Naive thymus-derived CD8-positive, alpha-beta T cell (primary cell): Measurements from ENCODE around the gene PLEKHG3. TPM values are rescaled to one million over a fixed set of nuclear protein-coding genes. Genes with fewer than 3 reads are reported as not detected.

Source experiments
- ATAC-seq, 2 donors: fragments of 150-1000 bp; cut with Tn5 transposase in 1 of 2; sonication (Bioruptor Pico), chemical (Tn5 transposase) in 1 of 2; 1 replicate in 1 of 2; 2 replicates in 1 of 2; pipeline ENCODE4 v1.10.0; 2021; ENCODE audit warnings: mild to moderate bottlenecking in 2 of 2, moderate library complexity in 2 of 2
- POLR2A ChIA-PET: fragments of 350-600 bp; sonication (Branson Sonifier 250); formaldehyde crosslinking; loops from one replicate; lab custom pipeline; 2021; ENCODE audit warnings: antibody characterized with exemption; lab: Charles Lee
- DNase-seq, 10 donors: peaks; one replicate each; pipeline versions ENCODE4 v3.0.0 to v3.0.0-alpha.2; 2020 to 2022
- H3K27ac Mint-ChIP-seq, 10 donors: one replicate each; pipeline ENCODE4 v1.8.0; 2020 to 2022; ENCODE audit warnings: mild to moderate bottlenecking in 10 of 10, mixed read lengths in 10 of 10, moderate library complexity in 4 of 10, inconsistent platforms in 1 of 10
- H3K27me3 Mint-ChIP-seq, 5 donors: one replicate each; pipeline ENCODE4 v1.8.0; 2021 to 2022; ENCODE audit warnings: mixed read lengths in 5 of 5
- H3K36me3 Mint-ChIP-seq, 3 donors: one replicate each; pipeline ENCODE4 v1.8.0; 2020 to 2022; ENCODE audit warnings: mixed read lengths in 3 of 3, mild to moderate bottlenecking in 2 of 3, inconsistent platforms in 1 of 3
- H3K4me1 Mint-ChIP-seq, 4 donors: one replicate each; pipeline ENCODE4 v1.8.0; 2021 to 2022; ENCODE audit warnings: mixed read lengths in 4 of 4
- H3K4me3 Mint-ChIP-seq, 10 donors: one replicate each; pipeline ENCODE4 v1.8.0; 2020 to 2022; ENCODE audit warnings: mild to moderate bottlenecking in 10 of 10, mixed read lengths in 10 of 10, moderate library complexity in 6 of 10, inconsistent platforms in 1 of 10
- H3K9me3 Mint-ChIP-seq, 9 donors: one replicate each; pipeline ENCODE4 v1.8.0; 2020 to 2022; ENCODE audit warnings: mixed read lengths in 9 of 9, mild to moderate bottlenecking in 3 of 9, inconsistent platforms in 1 of 9, moderate library complexity in 1 of 9
- polyA plus RNA-seq, 3 donors: library from polyadenylated mRNA; unstranded; fragments of 300-500 nt; fragmentation: Illumina TruSeq; gene quantifications; one replicate each; pipeline ENCODE4 v1.2.3, GENCODE V29; 2021
- total RNA-seq, 8 experiments: library from RNA in 2 of 8; stranded (reverse) in 2 of 8; gene quantifications; one replicate each; pipeline ENCODE4 v1.2.3 and lab custom pipeline; 2021 to 2026

Gene PLEKHG3
- total and polyA plus RNA-seq, 5 experiments from 2014 or later, result 0.55 to 12.2 (median 1.4) TPM

DNA sequence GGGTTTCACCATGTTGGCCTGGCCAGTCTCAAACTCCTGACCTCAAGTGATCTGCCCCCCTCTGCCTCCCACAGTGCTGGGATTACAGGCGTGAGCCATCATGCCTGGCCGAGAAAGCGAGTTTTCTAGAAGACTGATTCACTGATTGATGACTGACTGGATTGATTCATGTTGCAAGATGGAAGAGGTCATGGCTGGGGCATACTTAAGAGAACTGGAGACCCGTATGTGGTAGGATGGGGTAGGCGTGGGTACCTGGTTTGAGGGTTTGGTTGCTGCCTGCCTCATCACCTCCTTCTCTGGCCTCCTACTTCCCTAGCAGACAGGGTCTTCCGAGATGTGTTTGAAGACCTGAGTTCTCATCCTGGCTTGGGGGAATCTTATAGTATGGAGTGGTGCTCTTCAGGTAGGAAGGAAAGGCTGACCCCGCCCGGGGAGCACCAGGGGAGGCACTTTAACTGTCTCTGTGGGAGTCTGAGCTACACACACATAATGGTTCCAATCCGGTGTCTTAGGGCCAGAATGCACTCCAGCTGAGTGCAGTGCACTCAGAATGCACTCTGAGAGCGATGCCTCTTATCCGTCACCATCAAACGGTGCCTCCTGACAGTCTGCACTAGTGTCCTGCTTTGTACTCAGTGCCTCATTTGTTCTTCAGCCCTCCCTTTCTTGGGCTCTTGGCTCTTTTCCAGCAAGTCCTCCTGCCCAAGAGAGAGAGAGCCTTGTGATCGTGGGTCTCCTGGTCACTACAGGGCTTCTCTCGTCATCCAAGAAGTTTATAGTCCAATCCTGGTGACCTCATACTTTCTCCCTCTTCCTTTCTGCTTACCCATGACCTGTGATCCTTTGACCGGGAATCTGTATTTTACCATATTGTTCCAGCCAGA lies 19.7 kb downstream of the PLEKHG3 start:
- H3K9me3 Mint-ChIP-seq, result peaks cover 0 to 2% (median 0%) of the 10 kb centered on the region in 9 donors
- peak overlapping the region in 8 of 10 donors; percentile 19 to 91 (median 68) for H3K27ac Mint-ChIP-seq
- DNase-seq (peak in 1 of 10 donors; percentile 19), ATAC-seq (no peak)
- no peaks in the 10 kb centered on the region for H3K27me3 Mint-ChIP-seq
- H3K4me1 Mint-ChIP-seq, result peaks cover 5 to 76% (median 38%) of the 10 kb centered on the region in 4 donors
- H3K4me3 Mint-ChIP-seq, result peak overlapping the region in 5 of 10 donors; percentile 15 to 73 (median 48)
- H3K36me3 Mint-ChIP-seq, result no peaks in the 10 kb centered on the region
- POLR2A ChIA-PET, result interaction anchor here (0.7 kb wide), 1 partner anchor 41 kb away, joined by 3 read pairs; no protein-coding TSS in a partner anchor

DNA sequence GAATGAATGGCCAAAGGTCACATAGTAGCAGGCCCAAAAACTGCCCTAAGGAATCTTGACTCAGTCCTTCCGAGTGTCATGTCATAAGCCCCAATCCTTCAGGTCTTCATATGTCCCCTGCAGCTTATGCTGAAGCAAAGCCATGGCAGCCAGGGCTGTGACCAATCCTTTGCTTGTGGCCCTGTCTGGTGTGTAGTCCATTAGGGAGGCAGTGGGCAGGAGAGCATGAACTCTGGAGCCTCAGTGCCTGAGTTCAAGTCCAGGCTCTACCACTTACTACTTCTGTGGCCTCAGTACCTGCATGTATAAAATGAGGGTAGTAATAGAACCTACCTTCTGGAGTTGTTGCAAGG lies 20.3 kb downstream of the PLEKHG3 start:
- POLR2A ChIA-PET, result interaction anchor here (0.7 kb wide), 1 partner anchor 41 kb away, joined by 3 read pairs; no protein-coding TSS in a partner anchor
- Mint-ChIP-seq H3K4me1 (peaks cover 5 to 75% (median 38%) of the 10 kb centered on the region in 4 donors), H3K27ac (peak overlapping the region in 6 of 10 donors; percentile 18 to 91 (median 56)), H3K4me3 (peak overlapping the region in 2 of 10 donors; percentile 66 to 73), H3K36me3 (no peaks in the 10 kb centered on the region), H3K27me3 (no peaks in the 10 kb centered on the region), H3K9me3 (peaks cover 0 to 2% (median 0%) of the 10 kb centered on the region in 9 donors)
- DNase-seq (peak in 1 of 10 donors; percentile 22), ATAC-seq (no peak)

DNA sequence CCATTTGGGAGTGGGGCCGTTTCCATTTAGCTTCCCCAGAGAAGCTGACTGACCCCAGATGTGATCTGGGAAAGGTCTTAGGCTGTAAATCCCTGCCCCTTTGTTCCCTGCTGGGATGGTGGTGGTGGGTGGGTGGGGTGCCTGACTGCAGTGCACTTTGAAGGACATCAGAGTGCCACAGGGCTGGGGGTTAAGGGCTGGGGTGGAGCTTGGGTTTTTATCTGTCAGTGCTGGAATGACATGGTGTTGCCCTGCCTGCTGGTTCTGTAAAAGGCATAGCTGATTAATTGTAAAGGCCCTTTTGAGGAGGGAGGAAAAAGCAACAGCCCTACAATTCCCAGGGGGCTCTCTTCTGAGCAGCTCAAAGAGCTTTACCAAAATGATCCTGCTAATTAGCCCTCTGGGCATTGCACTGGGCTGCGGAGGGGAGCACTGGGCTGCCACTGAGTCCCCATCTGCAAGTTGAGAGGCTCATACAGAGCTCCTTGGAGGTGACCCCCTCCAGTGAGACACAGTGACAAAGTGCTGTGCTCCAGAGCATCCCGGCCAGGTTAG lies 21.1 kb downstream of the PLEKHG3 start:
- peaks cover 0 to 2% (median 0%) of the 10 kb centered on the region in 9 donors for H3K9me3 Mint-ChIP-seq
- H3K36me3 Mint-ChIP-seq, result no peaks in the 10 kb centered on the region
- ATAC-seq, result no peak
- no peaks in the 10 kb centered on the region for H3K27me3 Mint-ChIP-seq
- POLR2A ChIA-PET, result no interaction called here
- peaks cover 9 to 73% (median 41%) of the 10 kb centered on the region in 4 donors for H3K4me1 Mint-ChIP-seq
- peak overlapping the region in 1 of 10 donors; percentile 40 for H3K4me3 Mint-ChIP-seq
- H3K27ac Mint-ChIP-seq, result peak overlapping the region in 3 of 10 donors; percentile 76 to 91 (median 77)
- DNase-seq, result peak in 1 of 10 donors; percentile 3

DNA sequence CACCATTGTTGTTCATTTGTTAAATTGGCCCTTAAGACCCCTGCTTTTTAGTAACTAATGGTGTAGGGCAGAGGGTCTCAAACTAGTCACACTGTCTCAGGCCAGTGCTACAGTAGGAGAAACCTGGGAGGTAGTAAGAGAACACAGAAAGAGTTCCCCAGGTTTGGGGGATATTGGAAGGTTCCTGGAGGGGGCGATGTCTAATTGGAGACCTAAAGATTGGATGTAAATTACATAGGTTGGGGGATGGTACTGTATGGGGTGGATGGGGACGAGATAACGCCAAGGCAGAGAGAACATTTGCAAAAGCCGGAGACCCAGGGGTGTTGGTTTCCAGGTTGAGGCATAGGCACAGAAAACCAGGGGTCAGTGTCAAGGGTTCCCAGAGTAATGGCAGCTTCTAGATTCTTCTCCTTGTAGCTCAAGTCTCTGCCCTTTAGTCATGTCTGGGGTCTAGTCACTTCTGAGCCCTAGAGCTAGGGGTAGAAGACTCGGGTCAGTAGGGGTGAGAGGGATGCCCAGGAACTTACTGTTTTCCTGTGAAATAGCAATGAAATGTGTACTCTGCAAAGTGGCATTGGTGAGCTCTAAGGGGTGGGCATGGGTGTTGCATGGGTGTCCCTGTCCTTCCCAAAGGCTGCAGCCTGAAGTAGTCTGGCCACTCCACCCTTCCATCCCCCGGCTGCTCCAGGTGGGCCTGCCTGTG lies 21.8 kb downstream of the PLEKHG3 start:
- Mint-ChIP-seq H3K9me3 (no peaks in the 10 kb centered on the region), H3K4me3 (peak overlapping the region in 2 of 10 donors; percentile 14 to 39), H3K27ac (peak overlapping the region in 3 of 10 donors; percentile 14 to 91 (median 75)), H3K36me3 (no peaks in the 10 kb centered on the region), H3K27me3 (no peaks in the 10 kb centered on the region), H3K4me1 (peaks cover 9 to 69% (median 41%) of the 10 kb centered on the region in 4 donors)
- DNase-seq, result peak in 1 of 10 donors; percentile 11
- no peak for ATAC-seq
- POLR2A ChIA-PET, result no interaction called here

DNA sequence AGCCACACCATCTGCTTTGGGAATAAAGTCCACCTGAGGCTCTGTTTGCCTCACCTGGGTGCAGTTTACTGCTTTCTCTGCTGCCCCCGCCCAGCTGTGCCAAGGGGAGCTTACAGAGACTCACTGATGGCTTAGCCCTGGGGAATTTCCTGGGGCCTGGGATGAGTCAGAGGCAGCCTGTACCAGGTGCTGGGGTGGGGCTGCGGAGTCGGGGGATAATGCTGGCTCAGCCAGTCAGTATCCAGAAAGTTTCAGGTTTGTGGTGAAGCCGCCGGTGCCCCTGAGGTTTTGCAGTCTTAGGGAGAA lies 22.3 kb downstream of the PLEKHG3 start:
- DNase-seq (peak in 1 of 10 donors; percentile 4), ATAC-seq (no peak)
- H3K36me3 Mint-ChIP-seq, result no peaks in the 10 kb centered on the region
- no peak overlapping the region for H3K4me3 Mint-ChIP-seq
- H3K9me3 Mint-ChIP-seq, result no peaks in the 10 kb centered on the region
- H3K4me1 Mint-ChIP-seq, result peaks cover 9 to 65% (median 38%) of the 10 kb centered on the region in 4 donors
- no peaks in the 10 kb centered on the region for H3K27me3 Mint-ChIP-seq
- POLR2A ChIA-PET, result no interaction called here
- peak overlapping the region in 1 of 10 donors; percentile 55 for H3K27ac Mint-ChIP-seq

DNA sequence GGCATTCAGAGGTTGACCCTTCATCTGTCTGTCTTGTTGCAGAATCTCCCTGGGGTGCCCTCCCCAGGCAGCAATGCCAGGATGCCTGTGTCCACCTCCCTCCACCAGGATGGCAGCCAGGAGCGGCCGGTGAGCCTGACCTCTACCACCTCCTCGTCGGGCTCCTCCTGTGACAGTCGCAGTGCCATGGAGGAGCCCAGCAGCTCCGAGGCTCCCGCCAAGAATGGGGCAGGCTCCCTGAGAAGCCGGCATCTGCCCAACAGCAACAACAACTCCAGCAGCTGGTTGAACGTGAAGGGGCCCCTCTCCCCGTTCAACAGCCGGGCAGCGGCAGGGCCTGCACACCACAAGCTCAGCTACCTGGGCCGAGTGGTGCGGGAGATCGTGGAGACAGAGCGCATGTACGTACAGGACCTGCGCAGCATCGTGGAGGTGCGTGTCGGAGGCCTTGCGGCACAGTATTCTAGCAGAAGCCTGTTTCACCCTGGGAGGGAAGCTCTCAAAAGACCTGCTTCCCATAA lies 23.4 kb downstream of the PLEKHG3 start:
- Mint-ChIP-seq H3K27ac (peak overlapping the region in 1 of 10 donors; percentile 10), H3K36me3 (no peaks in the 10 kb centered on the region), H3K9me3 (no peaks in the 10 kb centered on the region), H3K27me3 (no peaks in the 10 kb centered on the region), H3K4me3 (no peak overlapping the region), H3K4me1 (peaks cover 9 to 55% (median 29%) of the 10 kb centered on the region in 4 donors)
- ATAC-seq (no peak), DNase-seq (peak in 1 of 10 donors; percentile 51)
- POLR2A ChIA-PET, result no interaction called here

DNA sequence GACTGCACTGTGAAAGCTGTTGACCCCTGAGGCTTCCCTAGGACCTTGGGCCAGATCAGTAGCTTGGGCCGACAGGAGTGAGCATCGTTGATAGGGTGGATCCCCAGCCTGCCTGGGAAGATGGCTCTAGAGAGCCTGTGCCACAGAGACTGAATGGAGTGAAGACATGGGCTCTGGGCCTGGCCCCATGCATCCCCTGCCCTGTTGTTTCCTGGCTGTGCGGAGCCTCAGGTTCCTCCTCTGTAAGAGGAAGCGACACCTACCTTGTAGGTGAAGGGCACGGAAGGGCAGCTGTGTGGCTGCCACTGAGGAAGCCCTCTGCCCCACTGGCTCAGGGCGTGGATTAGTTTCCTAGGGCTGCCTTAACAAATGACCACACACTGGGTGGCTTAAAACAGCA lies 23.9 kb downstream of the PLEKHG3 start:
- POLR2A ChIA-PET, result no interaction called here
- H3K27me3 Mint-ChIP-seq, result no peaks in the 10 kb centered on the region
- H3K36me3 Mint-ChIP-seq, result no peaks in the 10 kb centered on the region
- peak in 1 of 10 donors; percentile 45 for DNase-seq
- H3K4me3 Mint-ChIP-seq, result no peak overlapping the region
- H3K27ac Mint-ChIP-seq, result peak overlapping the region in 2 of 10 donors; percentile 10 to 79
- no peak for ATAC-seq
- H3K4me1 Mint-ChIP-seq, result peaks cover 9 to 50% (median 24%) of the 10 kb centered on the region in 4 donors
- H3K9me3 Mint-ChIP-seq, result no peaks in the 10 kb centered on the region

DNA sequence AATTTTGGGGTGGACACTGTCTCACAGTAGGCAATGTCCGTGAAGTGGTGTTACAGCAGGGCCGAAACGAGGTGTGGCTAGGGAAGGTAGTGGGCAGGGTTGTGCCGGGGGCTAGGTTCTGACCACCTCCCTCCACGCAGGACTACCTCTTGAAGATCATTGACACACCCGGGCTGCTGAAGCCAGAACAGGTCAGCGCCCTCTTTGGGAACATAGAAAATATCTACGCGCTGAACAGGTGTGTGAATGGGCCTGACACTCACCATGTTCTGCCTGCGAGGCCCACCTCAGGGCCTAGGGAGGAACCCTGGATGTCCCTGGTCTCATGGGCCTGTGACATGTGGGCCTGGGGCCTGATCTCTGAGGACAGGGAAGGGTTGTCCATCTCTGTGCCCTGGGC lies 24.6 kb downstream of the PLEKHG3 start:
- peak in 1 of 10 donors; percentile 45 for DNase-seq
- no peaks in the 10 kb centered on the region for H3K9me3 Mint-ChIP-seq
- H3K27ac Mint-ChIP-seq, result peak overlapping the region in 1 of 10 donors; percentile 43
- H3K4me1 Mint-ChIP-seq, result peaks cover 9 to 47% (median 18%) of the 10 kb centered on the region in 4 donors
- no peaks in the 10 kb centered on the region for H3K27me3 Mint-ChIP-seq
- no peak for ATAC-seq
- POLR2A ChIA-PET, result no interaction called here
- H3K36me3 Mint-ChIP-seq, result no peaks in the 10 kb centered on the region
- no peak overlapping the region for H3K4me3 Mint-ChIP-seq

DNA sequence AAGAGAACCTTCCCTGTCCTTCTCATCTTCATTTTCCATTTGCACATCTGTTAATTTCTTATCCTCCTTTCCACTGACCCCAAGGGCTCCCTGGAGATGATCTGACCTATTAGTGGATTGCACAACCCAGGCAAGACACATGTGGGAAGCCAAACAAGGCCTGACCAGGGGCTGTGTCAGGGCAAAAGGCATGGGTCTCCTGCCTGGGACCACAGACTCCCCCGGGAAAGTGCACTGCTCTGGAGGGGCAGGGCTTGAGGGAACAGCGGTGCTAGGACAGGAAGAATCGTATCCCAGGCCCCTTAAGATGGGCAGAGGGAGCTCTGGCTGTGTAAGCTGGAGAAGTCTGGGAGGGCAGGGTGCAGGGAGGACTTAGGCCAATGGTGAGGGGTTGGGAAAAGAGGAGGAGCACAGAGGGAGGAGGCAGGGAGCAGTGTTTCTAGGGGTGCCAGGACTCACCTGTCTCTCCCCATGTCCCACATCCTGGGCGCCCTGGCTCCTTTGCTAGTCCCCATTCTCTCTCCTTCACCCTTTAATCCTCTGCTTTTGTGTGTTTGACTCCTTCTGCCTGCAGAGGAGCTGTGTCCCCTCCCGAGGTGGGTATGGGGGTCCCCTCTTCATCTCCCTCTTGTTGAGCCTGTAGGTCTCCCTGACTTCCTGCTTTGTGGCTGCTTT lies 25.3 kb downstream of the PLEKHG3 start:
- Mint-ChIP-seq H3K27ac (peak overlapping the region in 5 of 10 donors; percentile 25 to 82 (median 65)), H3K36me3 (no peaks in the 10 kb centered on the region), H3K27me3 (no peaks in the 10 kb centered on the region), H3K9me3 (no peaks in the 10 kb centered on the region), H3K4me3 (no peak overlapping the region), H3K4me1 (peaks cover 8 to 45% (median 12%) of the 10 kb centered on the region in 4 donors)
- POLR2A ChIA-PET, result no interaction called here
- no peak for ATAC-seq
- peak in 1 of 10 donors; percentile 56 for DNase-seq

DNA sequence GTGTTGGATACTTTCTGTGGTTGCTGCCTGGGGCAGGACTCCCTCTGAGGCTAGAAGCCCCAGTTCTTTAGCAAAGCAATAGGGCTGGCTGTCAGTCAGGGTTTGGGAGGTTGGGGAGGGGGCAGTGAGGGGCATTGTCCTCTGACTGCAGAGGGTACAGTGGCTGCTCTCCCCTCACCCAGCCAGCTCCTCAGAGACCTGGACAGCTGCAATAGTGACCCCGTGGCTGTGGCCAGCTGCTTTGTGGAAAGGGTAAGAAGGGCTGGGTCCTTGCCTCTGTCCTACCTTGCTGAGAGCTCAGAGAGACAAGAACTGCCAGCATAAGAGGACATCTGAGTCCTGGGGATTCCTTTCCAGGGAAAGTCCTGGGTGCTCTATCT lies 25.8 kb downstream of the PLEKHG3 start:
- peaks cover 6 to 45% (median 11%) of the 10 kb centered on the region in 4 donors for H3K4me1 Mint-ChIP-seq
- peak overlapping the region in 4 of 10 donors; percentile 25 to 82 (median 53) for H3K27ac Mint-ChIP-seq
- H3K27me3 Mint-ChIP-seq, result no peaks in the 10 kb centered on the region
- no peak overlapping the region for H3K4me3 Mint-ChIP-seq
- no peaks in the 10 kb centered on the region for H3K9me3 Mint-ChIP-seq
- no peak for ATAC-seq
- POLR2A ChIA-PET, result no interaction called here
- DNase-seq, result peak in 1 of 10 donors; percentile 53
- H3K36me3 Mint-ChIP-seq, result no peaks in the 10 kb centered on the region

DNA sequence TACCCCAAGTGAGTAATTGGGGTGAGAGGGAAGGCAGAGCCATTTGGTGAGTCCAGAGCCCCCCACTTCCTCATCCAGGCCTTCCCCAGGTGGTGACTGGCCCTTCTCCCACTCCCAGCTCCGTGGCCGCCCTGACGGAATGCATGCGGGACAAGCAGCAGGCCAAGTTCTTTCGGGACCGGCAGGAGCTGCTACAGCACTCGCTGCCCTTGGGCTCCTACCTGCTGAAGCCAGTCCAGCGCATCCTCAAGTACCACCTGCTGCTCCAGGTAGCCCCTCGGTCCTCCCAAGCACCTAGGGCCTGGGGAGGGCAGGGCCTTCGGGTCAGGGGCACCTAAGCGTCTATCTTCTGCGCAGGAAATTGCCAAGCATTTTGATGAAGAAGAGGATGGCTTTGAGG lies 26.5 kb downstream of the PLEKHG3 start:
- peak in 1 of 10 donors; percentile 55 for DNase-seq
- Mint-ChIP-seq H3K27ac (peak overlapping the region in 2 of 10 donors; percentile 41 to 82), H3K9me3 (no peaks in the 10 kb centered on the region), H3K4me1 (peaks cover 6 to 45% (median 11%) of the 10 kb centered on the region in 4 donors), H3K27me3 (no peaks in the 10 kb centered on the region), H3K4me3 (no peak overlapping the region), H3K36me3 (no peaks in the 10 kb centered on the region)
- ATAC-seq, result no peak
- POLR2A ChIA-PET, result no interaction called here

DNA sequence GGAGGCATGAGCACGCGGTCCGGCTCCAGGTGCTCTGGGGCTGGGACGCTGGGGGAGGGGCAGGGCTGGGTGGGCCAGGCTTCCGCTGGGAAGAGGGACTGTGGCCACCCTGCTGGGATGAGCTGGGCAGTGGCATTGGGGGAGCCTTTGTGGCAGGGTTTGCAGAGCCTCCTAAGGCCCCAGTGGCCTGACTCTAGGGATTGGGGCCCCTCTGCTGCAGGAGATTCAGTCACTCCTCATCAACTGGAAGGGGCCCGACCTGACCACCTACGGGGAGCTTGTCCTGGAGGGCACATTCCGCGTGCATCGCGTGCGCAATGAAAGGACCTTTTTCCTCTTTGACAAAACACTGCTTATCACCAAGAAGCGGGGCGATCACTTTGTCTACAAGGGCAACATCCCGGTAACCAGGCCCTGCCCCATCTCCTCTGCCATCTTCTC lies 26.9 kb downstream of the PLEKHG3 start:
- Mint-ChIP-seq H3K4me1 (peaks cover 6 to 40% (median 9%) of the 10 kb centered on the region in 4 donors), H3K36me3 (no peaks in the 10 kb centered on the region), H3K9me3 (no peaks in the 10 kb centered on the region), H3K27ac (no peak overlapping the region), H3K27me3 (no peaks in the 10 kb centered on the region), H3K4me3 (no peak overlapping the region)
- ATAC-seq (no peak), DNase-seq (peak in 1 of 10 donors; percentile 24)
- POLR2A ChIA-PET, result no interaction called here
